Thoracic aorta (tissue), 2 donors: Measurements from ENCODE around the gene TTLL7. TPM values are rescaled to one million over a fixed set of nuclear protein-coding genes. Genes with fewer than 3 reads are reported as not detected.

Experiments
- ATAC-seq: fragments of 150-250 bp; one replicate; pipeline ENCODE4 v1.8.0; 2017; ENCODE audit warnings: low read depth; ENCODE audit not compliant: insufficient number of reproducible peaks, low FRiP score
- DNase-seq: peaks from one replicate; pipeline ENCODE4 v3.0.0-alpha.2; 2020; ENCODE audit warnings: low spot score
- H3K27ac ChIP-seq, 2 donors: fragments of 200-600 bp; sonication (generic); 1 replicate in 1 of 2; 2 replicates in 1 of 2; pipeline ENCODE4 v1.5.1; 2016; ENCODE audit warnings: mild to moderate bottlenecking in 2 of 2, moderate library complexity in 2 of 2
- H3K27me3 ChIP-seq: fragments of 200-600 bp; sonication (generic); replicated peaks from 2 replicates; pipeline ENCODE4 v1.6.0; 2016; ENCODE audit warnings: mild to moderate bottlenecking; ENCODE audit not compliant: insufficient read depth
- H3K36me3 ChIP-seq: fragments of 200-600 bp; sonication (generic); one replicate; pipeline ENCODE4 v1.5.1; 2016
- H3K4me1 ChIP-seq, 2 donors: fragments of 200-600 bp; sonication (generic); 1 replicate in 1 of 2; 2 replicates in 1 of 2; pipeline versions ENCODE4 v1.5.1 to v1.6.0; 2016; ENCODE audit warnings: low read depth in 2 of 2, mild to moderate bottlenecking in 1 of 2; ENCODE audit not compliant: control insufficient read depth in 1 of 2
- H3K4me3 ChIP-seq: fragments of 200-600 bp; sonication (generic); 2 replicates; pipeline ENCODE4 v1.5.1; 2016; ENCODE audit warnings: mild to moderate bottlenecking
- H3K9me3 ChIP-seq: fragments of 200-600 bp; sonication (generic); 2 replicates; pipeline ENCODE4 v1.5.1; 2016
- total RNA-seq, 2 donors: library from RNA; depleted of rRNA; stranded (reverse); fragments of >200 nt; gene quantifications; one replicate each; pipeline versions ENCODE4 v1.1.0 to v1.2.3, GENCODE V29; 2016
- TF ChIP-seq, protein P1 (sequence below): fragments of 200-600 bp; sonication (generic); IDR thresholded peaks from one replicate; pipeline ENCODE4 v1.5.1; 2019; ENCODE audit warnings: antibody characterized with exemption

Gene TTLL7
- total RNA-seq, 2 donors from 2014 or later = 66.1 to 71.4 TPM

DNA sequence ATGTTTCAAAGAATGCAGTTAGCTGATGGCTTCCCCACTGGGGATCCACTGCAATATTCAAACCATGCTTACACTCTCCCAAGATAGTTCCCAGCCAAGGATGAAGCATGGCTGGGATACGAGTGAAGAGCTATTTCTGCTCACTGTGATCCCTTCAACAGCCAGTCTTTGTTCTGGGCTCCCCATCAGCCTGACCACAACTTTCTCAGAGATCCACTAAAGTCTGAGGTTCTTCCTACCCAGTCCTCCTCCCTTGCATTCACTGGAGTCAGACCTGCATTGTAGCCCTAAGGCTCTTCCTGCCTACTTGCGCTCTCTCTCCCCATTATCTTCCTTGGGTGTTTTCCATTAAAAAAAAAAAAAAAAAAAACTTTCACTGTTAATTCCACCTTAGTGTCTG is 101.4 kb downstream of the TTLL7 start:
- DNase-seq (no peak), ATAC-seq (no peak)
- Histone ChIP-seq H3K4me1 (peaks cover 7 to 21% of the 10 kb centered on the region in 2 donors), H3K36me3 (no peaks in the 10 kb centered on the region), H3K9me3 (no peaks in the 10 kb centered on the region), H3K27ac (no peak overlapping the region), H3K27me3 (no peaks in the 10 kb centered on the region), H3K4me3 (no peak overlapping the region)
- TF ChIP-seq, protein P1, sequence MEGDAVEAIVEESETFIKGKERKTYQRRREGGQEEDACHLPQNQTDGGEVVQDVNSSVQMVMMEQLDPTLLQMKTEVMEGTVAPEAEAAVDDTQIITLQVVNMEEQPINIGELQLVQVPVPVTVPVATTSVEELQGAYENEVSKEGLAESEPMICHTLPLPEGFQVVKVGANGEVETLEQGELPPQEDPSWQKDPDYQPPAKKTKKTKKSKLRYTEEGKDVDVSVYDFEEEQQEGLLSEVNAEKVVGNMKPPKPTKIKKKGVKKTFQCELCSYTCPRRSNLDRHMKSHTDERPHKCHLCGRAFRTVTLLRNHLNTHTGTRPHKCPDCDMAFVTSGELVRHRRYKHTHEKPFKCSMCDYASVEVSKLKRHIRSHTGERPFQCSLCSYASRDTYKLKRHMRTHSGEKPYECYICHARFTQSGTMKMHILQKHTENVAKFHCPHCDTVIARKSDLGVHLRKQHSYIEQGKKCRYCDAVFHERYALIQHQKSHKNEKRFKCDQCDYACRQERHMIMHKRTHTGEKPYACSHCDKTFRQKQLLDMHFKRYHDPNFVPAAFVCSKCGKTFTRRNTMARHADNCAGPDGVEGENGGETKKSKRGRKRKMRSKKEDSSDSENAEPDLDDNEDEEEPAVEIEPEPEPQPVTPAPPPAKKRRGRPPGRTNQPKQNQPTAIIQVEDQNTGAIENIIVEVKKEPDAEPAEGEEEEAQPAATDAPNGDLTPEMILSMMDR = no peak

- ATAC-seq (no peak), DNase-seq (no peak)
- TF ChIP-seq, protein P1 = no peak
Measured at GRCh38 chr1:83896299-83896698, 102.6 kb downstream of the TTLL7 start.

DNA sequence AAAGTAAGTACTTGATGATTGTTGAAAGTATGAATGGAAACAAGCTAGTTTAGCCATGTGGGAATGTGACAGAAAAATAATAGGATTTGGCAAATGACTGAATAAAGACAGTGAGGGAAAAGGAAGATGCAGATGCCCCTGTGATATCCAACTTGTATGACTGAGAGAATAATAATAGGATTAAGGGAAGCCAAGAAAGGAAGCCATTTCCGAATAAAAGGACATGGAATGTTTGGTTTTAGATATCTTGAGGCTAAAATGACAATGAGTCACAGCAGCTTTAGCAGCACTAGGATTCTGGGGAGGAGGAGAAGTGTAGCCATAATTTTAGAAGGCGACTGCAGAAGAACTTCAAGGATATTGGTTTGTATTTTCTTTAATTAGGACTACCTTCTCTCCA is 109.2 kb downstream of the TTLL7 start:
- Histone ChIP-seq H3K4me3 (no peak overlapping the region), H3K27me3 (no peaks in the 10 kb centered on the region), H3K9me3 (no peaks in the 10 kb centered on the region), H3K4me1 (peaks cover 8 to 23% of the 10 kb centered on the region in 2 donors), H3K36me3 (no peaks in the 10 kb centered on the region), H3K27ac (peak overlapping the region in 1 of 2 donors; percentile 16)
- ATAC-seq (peak; percentile 12), DNase-seq (no peak)
- TF ChIP-seq, protein P1 = no peak

More at GRCh38 chr1:83896299-83896698, 102.6 kb downstream of the TTLL7 start:
- Histone ChIP-seq H3K36me3 (no peaks in the 10 kb centered on the region), H3K27ac (no peak overlapping the region), H3K4me3 (no peak overlapping the region), H3K9me3 (no peaks in the 10 kb centered on the region), H3K4me1 (peaks cover 7 to 8% of the 10 kb centered on the region in 2 donors), H3K27me3 (no peaks in the 10 kb centered on the region)

- no peak for ATAC-seq
- TF ChIP-seq, protein P1 = no peak
- no peak for DNase-seq
Measured at GRCh38 chr1:83887483-83887882, 111.4 kb downstream of the TTLL7 start.

DNA sequence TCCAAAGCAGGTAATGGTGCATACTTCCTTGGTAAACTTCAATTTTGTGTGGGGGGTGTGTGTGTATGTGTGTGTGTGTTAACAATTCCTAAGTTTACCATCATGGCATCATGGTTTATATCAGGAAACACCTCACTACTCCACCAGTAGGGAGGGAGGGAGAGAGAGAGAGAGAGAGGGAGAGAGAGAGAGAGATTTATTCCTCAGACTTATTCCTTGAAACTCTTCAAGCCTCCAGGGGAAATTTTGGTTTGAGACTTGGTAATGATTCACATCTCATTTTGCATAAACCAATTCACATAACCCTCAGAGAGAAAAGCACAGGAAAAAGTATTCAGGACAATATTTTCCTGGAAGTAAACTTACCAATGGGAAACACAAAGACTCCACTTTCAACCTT is 115.0 kb downstream of the TTLL7 start:
- no peak for ATAC-seq
- no peak for DNase-seq
- H3K27ac ChIP-seq = no peak overlapping the region
- no peaks in the 10 kb centered on the region for H3K9me3 ChIP-seq
- no peaks in the 10 kb centered on the region for H3K36me3 ChIP-seq
- H3K4me1 ChIP-seq = peaks cover 0 to 2% of the 10 kb centered on the region in 2 donors
- TF ChIP-seq, protein P1 = no peak
- no peaks in the 10 kb centered on the region for H3K27me3 ChIP-seq
- H3K4me3 ChIP-seq = no peak overlapping the region

More at GRCh38 chr1:83887483-83887882, 111.4 kb downstream of the TTLL7 start:
- Histone ChIP-seq H3K4me3 (no peak overlapping the region), H3K27me3 (no peaks in the 10 kb centered on the region), H3K4me1 (peaks cover 3 to 15% of the 10 kb centered on the region in 2 donors), H3K9me3 (no peaks in the 10 kb centered on the region), H3K27ac (no peak overlapping the region), H3K36me3 (no peaks in the 10 kb centered on the region)
